GM21786 (cell line): Measurements from ENCODE around the gene CD47.

Experiments
- ATAC-seq: cut with Tn5 transposase; IDR thresholded peaks from one replicate; pipeline ENCODE4 v1.9.1; 2021; ENCODE audit not compliant: unreplicated experiment

Gene CD47

GRCh38 chr3:108053483-108053882, 37.3 kb downstream of the CD47 start:
- ATAC-seq: no peak

- ATAC-seq: no peak
These were observed 37.8 kb downstream of the CD47 start for GRCh38 chr3:108053067-108053466.

- ATAC-seq: no peak
These were observed 39.8 kb downstream of the CD47 start for GRCh38 chr3:108051005-108051404.

- ATAC-seq: no peak
These were observed 42.8 kb downstream of the CD47 start for GRCh38 chr3:108047987-108048386.

- no peak for ATAC-seq
These were observed 44.6 kb downstream of the CD47 start for GRCh38 chr3:108046247-108046646.

- no peak for ATAC-seq
These were observed 46.1 kb downstream of the CD47 start for GRCh38 chr3:108044699-108045098.

GRCh38 chr3:108042300-108042699, 48.5 kb downstream of the CD47 start:
- no peak for ATAC-seq

- ATAC-seq: no peak
These were observed 49.6 kb downstream of the CD47 start for GRCh38 chr3:108041253-108041652.

GRCh38 chr3:108037770-108038169, 53.1 kb downstream of the CD47 start:
- ATAC-seq: no peak

GRCh38 chr3:108036984-108037741, 53.7 kb downstream of the CD47 start:
- ATAC-seq: peak; percentile 74

- ATAC-seq: no peak
These were observed 54.4 kb downstream of the CD47 start for GRCh38 chr3:108036401-108036800.

GRCh38 chr3:108035751-108036150, 55.1 kb downstream of the CD47 start:
- no peak for ATAC-seq

- ATAC-seq: no peak
These were observed 58.9 kb downstream of the CD47 start for GRCh38 chr3:108031895-108032294.

- ATAC-seq: no peak
These were observed 59.9 kb downstream of the CD47 start for GRCh38 chr3:108030960-108031359.

- no peak for ATAC-seq
These were observed 61.4 kb downstream of the CD47 start for GRCh38 chr3:108029466-108029865.

GRCh38 chr3:108028896-108029295, 61.9 kb downstream of the CD47 start:
- ATAC-seq: no peak

- no peak for ATAC-seq
These were observed 65.7 kb downstream of the CD47 start for GRCh38 chr3:108025177-108025576.

GRCh38 chr3:108024146-108024850, 66.5 kb downstream of the CD47 start:
- no peak for ATAC-seq

- no peak for ATAC-seq
These were observed 68.3 kb downstream of the CD47 start for GRCh38 chr3:108022256-108023150.

- no peak for ATAC-seq
These were observed 69.3 kb downstream of the CD47 start for GRCh38 chr3:108021533-108021932.

GRCh38 chr3:108021131-108021530, 69.7 kb downstream of the CD47 start:
- ATAC-seq: no peak

GRCh38 chr3:108018552-108018951, 72.3 kb downstream of the CD47 start:
- ATAC-seq: no peak
